Hepatocyte (in vitro differentiated cells): ENCODE measurements around the gene ZBTB7C. TPM values are rescaled to one million over a fixed set of nuclear protein-coding genes. Genes with fewer than 3 reads are reported as not detected.

ENCODE experiments used
- DNase-seq: peaks from one replicate; pipeline ENCODE4 v3.0.0-alpha.2; 2016; ENCODE audit warnings: low spot score
- H2AFZ ChIP-seq: fragments of 200-600 bp; sonication (generic); 2 replicates; pipeline ENCODE4 v1.6.0; 2016; ENCODE audit warnings: antibody characterized with exemption, mild to moderate bottlenecking
- H3K27ac ChIP-seq: fragments of 200-600 bp; sonication (generic); 2 replicates; pipeline ENCODE4 v1.5.1; 2016; ENCODE audit warnings: mild to moderate bottlenecking
- H3K27me3 ChIP-seq: fragments of 200-600 bp; sonication (generic); 2 replicates; pipeline ENCODE4 v1.6.1; 2016
- H3K36me3 ChIP-seq: fragments of 200-600 bp; sonication (generic); replicated peaks from 2 replicates; pipeline ENCODE4 v1.5.1; 2016; ENCODE audit warnings: low read depth; ENCODE audit not compliant: insufficient read depth
- H3K4me1 ChIP-seq: fragments of 200-600 bp; sonication (generic); 2 replicates; pipeline ENCODE4 v1.5.1; 2016; ENCODE audit warnings: mild to moderate bottlenecking, moderate library complexity; ENCODE audit not compliant: insufficient read depth
- H3K4me2 ChIP-seq: fragments of 200-600 bp; sonication (generic); 2 replicates; pipeline ENCODE4 v1.6.0; 2016
- H3K4me3 ChIP-seq: fragments of 200-600 bp; sonication (generic); 2 replicates; pipeline ENCODE4 v1.5.1; 2016; ENCODE audit warnings: mild to moderate bottlenecking
- H3K79me2 ChIP-seq: fragments of 200-600 bp; sonication (generic); 2 replicates; pipeline ENCODE4 v1.6.0; 2017; ENCODE audit warnings: mild to moderate bottlenecking
- H3K9me2 ChIP-seq: fragments of 200-600 bp; sonication (generic); replicated peaks from 2 replicates; pipeline ENCODE4 v1.6.0; 2017; ENCODE audit warnings: mild to moderate bottlenecking; ENCODE audit not compliant: insufficient read depth
- H3K9me3 ChIP-seq: fragments of 200-600 bp; sonication (generic); 2 replicates; pipeline ENCODE4 v1.5.1; 2016; ENCODE audit warnings: low read depth, mild to moderate bottlenecking
- H4K20me1 ChIP-seq: fragments of 200-600 bp; sonication (generic); 2 replicates; pipeline ENCODE4 v1.6.0; 2016; ENCODE audit warnings: mild to moderate bottlenecking; ENCODE audit not compliant: insufficient read depth, poor library complexity, severe bottlenecking
- EZH2 ChIP-seq: fragments of 200-600 bp; sonication (generic); IDR thresholded peaks from 2 replicates; pipeline ENCODE4 v1.6.1; 2016; ENCODE audit warnings: antibody characterized with exemption, mild to moderate bottlenecking, borderline replicate concordance
- EZH2phosphoT487 ChIP-seq: fragments of 200-600 bp; sonication (generic); IDR thresholded peaks from one replicate; pipeline ENCODE4 v1.6.1; 2018; ENCODE audit warnings: antibody characterized with exemption, mild to moderate bottlenecking, low read depth, moderate library complexity; ENCODE audit not compliant: unreplicated experiment, severe bottlenecking
- WGBS: methylation state at CpG from one replicate; pipeline ENCODE4 v1.1.6; 2016; ENCODE audit warnings: low lambda C conversion rate; ENCODE audit errors: missing lambda C conversion rate; 5-methylcytosine and 5-hydroxymethylcytosine counted together
- polyA plus RNA-seq: library from polyadenylated mRNA; unstranded; fragments of >200 nt; fragmentation: Nextera tagmentation; extraction: Ambion mirVana; gene quantifications from 2 replicates; pipeline ENCODE4 v1.2.1, GENCODE V29; 2016
- total RNA-seq: library from RNA; depleted of rRNA; stranded (reverse); fragments of >200 nt; gene quantifications from 2 replicates; pipeline ENCODE4 v1.2.3, GENCODE V29; 2014
- TF ChIP-seq, protein P1 (sequence below): fragments of 200-600 bp; sonication (generic); IDR thresholded peaks from 2 replicates; pipeline ENCODE4 v1.5.1; 2016; ENCODE audit warnings: antibody characterized with exemption, mild to moderate bottlenecking; ENCODE audit not compliant: poor library complexity

ZBTB7C gene
- total and polyA plus RNA-seq, 2 experiments from 2014 or later = 0.70 to 1.0 TPM

- TF ChIP-seq EZH2 (no peak), EZH2phosphoT487 (no peak)
- TF ChIP-seq, protein P1, sequence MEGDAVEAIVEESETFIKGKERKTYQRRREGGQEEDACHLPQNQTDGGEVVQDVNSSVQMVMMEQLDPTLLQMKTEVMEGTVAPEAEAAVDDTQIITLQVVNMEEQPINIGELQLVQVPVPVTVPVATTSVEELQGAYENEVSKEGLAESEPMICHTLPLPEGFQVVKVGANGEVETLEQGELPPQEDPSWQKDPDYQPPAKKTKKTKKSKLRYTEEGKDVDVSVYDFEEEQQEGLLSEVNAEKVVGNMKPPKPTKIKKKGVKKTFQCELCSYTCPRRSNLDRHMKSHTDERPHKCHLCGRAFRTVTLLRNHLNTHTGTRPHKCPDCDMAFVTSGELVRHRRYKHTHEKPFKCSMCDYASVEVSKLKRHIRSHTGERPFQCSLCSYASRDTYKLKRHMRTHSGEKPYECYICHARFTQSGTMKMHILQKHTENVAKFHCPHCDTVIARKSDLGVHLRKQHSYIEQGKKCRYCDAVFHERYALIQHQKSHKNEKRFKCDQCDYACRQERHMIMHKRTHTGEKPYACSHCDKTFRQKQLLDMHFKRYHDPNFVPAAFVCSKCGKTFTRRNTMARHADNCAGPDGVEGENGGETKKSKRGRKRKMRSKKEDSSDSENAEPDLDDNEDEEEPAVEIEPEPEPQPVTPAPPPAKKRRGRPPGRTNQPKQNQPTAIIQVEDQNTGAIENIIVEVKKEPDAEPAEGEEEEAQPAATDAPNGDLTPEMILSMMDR = no peak
- Histone ChIP-seq H3K4me2 (no peak overlapping the region), H3K27me3 (no peaks in the 10 kb centered on the region), H3K4me1 (no peaks in the 10 kb centered on the region), H3K36me3 (no peaks in the 10 kb centered on the region), H3K4me3 (no peak overlapping the region), H3K9me3 (no peaks in the 10 kb centered on the region), H3K27ac (no peak overlapping the region), H3K9me2 (no peaks in the 10 kb centered on the region), H2AFZ (no peak overlapping the region), H4K20me1 (no peaks in the 10 kb centered on the region), H3K79me2 (no peaks in the 10 kb centered on the region)
- 78% methylated on average over 3 of the region's 3 CpGs for whole genome bisulfite sequencing
- no peak for DNase-seq
Measured at GRCh38 chr18:48121752-48122151, 287.4 kb downstream of the ZBTB7C start.

- Histone ChIP-seq H3K4me1 (no peaks in the 10 kb centered on the region), H3K36me3 (no peaks in the 10 kb centered on the region), H3K9me2 (no peaks in the 10 kb centered on the region), H3K9me3 (no peaks in the 10 kb centered on the region), H3K27ac (no peak overlapping the region), H3K4me3 (no peak overlapping the region), H3K4me2 (no peak overlapping the region), H3K27me3 (no peaks in the 10 kb centered on the region), H3K79me2 (no peaks in the 10 kb centered on the region), H4K20me1 (no peaks in the 10 kb centered on the region), H2AFZ (no peak overlapping the region)
- DNase-seq = no peak
- TF ChIP-seq, protein P1 = no peak
- TF ChIP-seq EZH2phosphoT487 (no peak), EZH2 (no peak)
- WGBS = 92% methylated on average over 5 of the region's 5 CpGs
Measured at GRCh38 chr18:48119204-48119603, 290.0 kb downstream of the ZBTB7C start.

DNA sequence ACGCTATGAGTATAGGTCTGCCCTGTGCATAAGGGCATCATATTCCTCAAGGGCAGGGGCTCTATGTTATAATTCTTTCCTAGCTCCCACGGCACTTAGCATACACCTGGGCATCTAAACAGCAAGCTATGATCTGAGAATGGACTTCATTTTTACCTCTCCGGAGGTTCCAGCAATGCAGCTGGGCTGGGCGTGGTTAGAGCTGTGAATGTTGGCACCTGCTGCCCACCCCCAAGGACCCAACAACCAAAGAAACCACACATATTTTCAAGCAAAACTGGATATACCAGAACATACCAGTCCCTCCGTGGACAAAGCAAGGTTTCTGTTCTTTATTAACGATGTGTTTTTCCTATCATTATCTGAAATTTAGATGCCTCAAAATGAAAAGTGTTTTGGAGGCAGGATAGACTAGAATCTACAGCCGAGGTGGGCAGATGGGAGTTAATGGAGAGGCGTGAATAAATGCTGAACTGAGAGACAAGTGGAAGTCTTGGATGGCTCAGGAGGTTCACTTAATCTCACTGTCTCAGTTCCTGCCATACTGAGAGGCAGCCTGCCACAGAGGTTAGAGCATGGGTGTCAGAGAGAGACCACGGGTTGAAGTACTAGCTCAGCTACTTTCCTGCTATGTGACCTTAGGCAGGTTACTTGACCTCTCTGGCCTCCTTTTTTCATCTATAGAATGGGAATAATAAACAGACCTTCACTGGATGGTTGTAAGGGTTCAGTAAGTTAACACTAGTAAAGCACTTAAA, 292.1 kb downstream of the ZBTB7C start:
- Histone ChIP-seq H3K4me1 (no peaks in the 10 kb centered on the region), H3K36me3 (no peaks in the 10 kb centered on the region), H3K4me2 (no peak overlapping the region), H3K79me2 (no peaks in the 10 kb centered on the region), H3K27ac (no peak overlapping the region), H3K4me3 (no peak overlapping the region), H3K9me2 (no peaks in the 10 kb centered on the region), H4K20me1 (no peaks in the 10 kb centered on the region), H3K9me3 (no peaks in the 10 kb centered on the region), H3K27me3 (no peaks in the 10 kb centered on the region), H2AFZ (no peak overlapping the region)
- DNase-seq = no peak
- WGBS = 80% methylated on average over 9 of the region's 9 CpGs
- TF ChIP-seq EZH2 (no peak), EZH2phosphoT487 (no peak)
- TF ChIP-seq, protein P1 = no peak

- Histone ChIP-seq H3K27ac (no peak overlapping the region), H3K36me3 (no peaks in the 10 kb centered on the region), H4K20me1 (no peaks in the 10 kb centered on the region), H3K4me1 (no peaks in the 10 kb centered on the region), H3K4me2 (no peak overlapping the region), H2AFZ (no peak overlapping the region), H3K9me2 (no peaks in the 10 kb centered on the region), H3K27me3 (no peaks in the 10 kb centered on the region), H3K79me2 (no peaks in the 10 kb centered on the region), H3K4me3 (no peak overlapping the region), H3K9me3 (no peaks in the 10 kb centered on the region)
- TF ChIP-seq, protein P1 = no peak
- no peak for TF ChIP-seq EZH2phosphoT487
- TF ChIP-seq EZH2 = no peak
- WGBS = 96% methylated on average over 7 of the region's 7 CpGs
- DNase-seq = no peak
Measured at GRCh38 chr18:48116017-48116416, 293.2 kb downstream of the ZBTB7C start.
